ENCODE measurements around the gene FARSA.
A peak's percentile ranks its signal among the peaks of the same experiment; 100 is the strongest.

The FARSA gene

GRCh38 chr19:12943437-12944044 is 10.0 kb upstream of the FARSA start:
- TF ChIP-seq CTCF (conservative IDR thresholded peaks at IDR 0.05; ENCODE audit: low read depth, low read length) = no peak
- Histone ChIP-seq H3K27ac (no peak overlapping the region; the same call in 1 of the 2 replicates), H3K4me3 (IDR thresholded peaks at IDR 0.05; ENCODE audit: insufficient read depth, low read depth, low read length) (no peak overlapping the region), H2AFZ (ENCODE audit: low read depth) (no peak overlapping the region), H4K20me1 (ENCODE audit: insufficient read depth) (peaks cover 11% of the 10 kb centered on the region), H3K36me3 (ENCODE audit: insufficient read depth) (peaks cover 37% of the 10 kb centered on the region), H3K27me3 (ENCODE audit: insufficient read depth, low read depth) (no peaks in the 10 kb centered on the region), H3K4me2 (no peak overlapping the region), H3K4me1 (ENCODE audit: low read depth, poor library complexity, severe bottlenecking) (peaks cover 66% of the 10 kb centered on the region), H3K9ac (no peak overlapping the region), H3K79me2 (ENCODE audit: insufficient read depth, low read depth) (peaks cover 58% of the 10 kb centered on the region)

- Histone ChIP-seq H4K20me1 (ENCODE audit: insufficient read depth) (peaks cover 11% of the 10 kb centered on the region), H3K79me2 (ENCODE audit: insufficient read depth, low read depth) (peaks cover 40% of the 10 kb centered on the region), H3K27me3 (ENCODE audit: insufficient read depth, low read depth) (no peaks in the 10 kb centered on the region), H3K4me3 (IDR thresholded peaks at IDR 0.05; ENCODE audit: insufficient read depth, low read depth, low read length) (no peak overlapping the region), H3K4me2 (peak overlapping the region; percentile 96), H3K4me1 (ENCODE audit: low read depth, poor library complexity, severe bottlenecking) (peaks cover 71% of the 10 kb centered on the region), H3K36me3 (ENCODE audit: insufficient read depth) (peaks cover 35% of the 10 kb centered on the region), H3K9ac (peak overlapping the region; percentile 97; the same call in 1 of the 2 replicates), H2AFZ (ENCODE audit: low read depth) (no peak overlapping the region), H3K27ac (peak overlapping the region; percentile 83)
- TF ChIP-seq CTCF (conservative IDR thresholded peaks at IDR 0.05; ENCODE audit: low read depth, low read length) = no peak
Measured at GRCh38 chr19:12940897-12941296, 7.4 kb upstream of the FARSA start.

DNA sequence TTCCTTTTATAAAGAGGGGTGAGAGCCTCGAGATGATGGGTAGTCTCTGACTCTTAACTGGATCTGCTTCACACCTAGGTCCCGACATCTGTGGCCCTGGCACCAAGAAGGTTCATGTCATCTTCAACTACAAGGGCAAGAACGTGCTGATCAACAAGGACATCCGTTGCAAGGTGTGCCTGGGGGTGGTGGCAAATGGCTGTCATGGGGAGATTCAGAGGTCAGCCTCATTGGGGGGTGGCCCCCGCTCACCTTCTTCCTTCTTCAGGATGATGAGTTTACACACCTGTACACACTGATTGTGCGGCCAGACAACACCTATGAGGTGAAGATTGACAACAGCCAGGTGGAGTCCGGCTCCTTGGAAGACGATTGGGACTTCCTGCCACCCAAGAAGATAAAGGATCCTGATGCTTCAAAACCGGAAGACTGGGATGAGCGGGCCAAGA is 6.5 kb upstream of the FARSA start:
- TF ChIP-seq CTCF (conservative IDR thresholded peaks at IDR 0.05; ENCODE audit: low read depth, low read length) = no peak
- peak overlapping the region; percentile 97; the same call in 1 of the 2 replicates for H3K9ac ChIP-seq
- H3K36me3 ChIP-seq (ENCODE audit: insufficient read depth) = peaks cover 35% of the 10 kb centered on the region
- H4K20me1 ChIP-seq (ENCODE audit: insufficient read depth) = peaks cover 11% of the 10 kb centered on the region
- H3K27me3 ChIP-seq (ENCODE audit: insufficient read depth, low read depth) = no peaks in the 10 kb centered on the region
- no peak overlapping the region for H2AFZ ChIP-seq (ENCODE audit: low read depth)
- peak overlapping the region; percentile 83; the same call in 1 of the 2 replicates for H3K27ac ChIP-seq
- H3K4me2 ChIP-seq = peak overlapping the region; percentile 96
- H3K4me1 ChIP-seq (ENCODE audit: low read depth, poor library complexity, severe bottlenecking) = peaks cover 67% of the 10 kb centered on the region
- H3K4me3 ChIP-seq (IDR thresholded peaks at IDR 0.05; ENCODE audit: insufficient read depth, low read depth, low read length) = no peak overlapping the region
- peaks cover 40% of the 10 kb centered on the region for H3K79me2 ChIP-seq (ENCODE audit: insufficient read depth, low read depth)

DNA sequence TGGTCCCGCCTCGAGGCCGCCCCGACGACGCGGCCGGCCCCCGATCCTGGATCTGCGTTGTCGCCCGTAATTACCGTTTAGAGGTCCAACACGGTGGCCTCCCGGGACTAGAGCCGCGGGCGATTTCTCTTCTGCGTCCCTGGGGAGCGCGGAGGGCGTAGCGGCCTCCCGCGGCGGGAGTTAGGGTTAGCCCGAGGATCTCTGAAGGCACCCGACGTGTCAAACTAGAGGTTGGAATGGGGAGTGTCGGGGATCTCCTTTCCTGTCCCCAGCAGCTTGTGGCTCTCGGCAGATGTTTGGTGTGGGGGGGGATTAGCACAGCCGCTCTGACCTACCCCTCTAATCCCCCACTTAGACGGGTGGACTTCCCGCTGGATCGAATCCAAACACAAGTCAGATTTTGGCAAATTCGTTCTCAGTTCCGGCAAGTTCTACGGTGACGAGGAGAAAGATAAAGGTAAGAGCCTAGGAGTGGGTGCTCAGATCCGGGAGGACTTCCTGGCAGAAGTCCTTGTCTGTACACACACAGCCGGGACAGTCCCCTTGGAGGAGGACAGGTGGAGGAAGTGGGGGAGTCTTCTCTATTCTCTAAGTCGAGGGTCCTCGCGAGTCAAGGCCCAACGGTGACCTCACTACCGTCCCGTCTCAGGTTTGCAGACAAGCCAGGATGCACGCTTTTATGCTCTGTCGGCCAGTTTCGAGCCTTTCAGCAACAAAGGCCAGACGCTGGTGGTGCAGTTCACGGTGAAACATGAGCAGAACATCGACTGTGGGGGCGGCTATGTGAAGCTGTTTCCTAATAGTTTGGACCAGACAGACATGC is 5.5 kb upstream of the FARSA start:
- Histone ChIP-seq H3K36me3 (ENCODE audit: insufficient read depth) (peaks cover 35% of the 10 kb centered on the region), H3K79me2 (ENCODE audit: insufficient read depth, low read depth) (peaks cover 40% of the 10 kb centered on the region), H3K27me3 (ENCODE audit: insufficient read depth, low read depth) (no peaks in the 10 kb centered on the region), H3K4me3 (IDR thresholded peaks at IDR 0.05; ENCODE audit: insufficient read depth, low read depth, low read length) (peak overlapping the region; percentile 56), H3K4me2 (peak overlapping the region; percentile 96), H2AFZ (ENCODE audit: low read depth) (no peak overlapping the region), H3K4me1 (ENCODE audit: low read depth, poor library complexity, severe bottlenecking) (peaks cover 61% of the 10 kb centered on the region), H3K9ac (peak overlapping the region; percentile 97), H3K27ac (peak overlapping the region; percentile 83), H4K20me1 (ENCODE audit: insufficient read depth) (peaks cover 11% of the 10 kb centered on the region)
- TF ChIP-seq CTCF (conservative IDR thresholded peaks at IDR 0.05; ENCODE audit: low read depth, low read length) = 0 out of 2 replicates have a peak, but pooled peaks have one; percentile 13
